ENCODE data around the gene ERBB4. TPM values are rescaled to one million over a fixed set of nuclear protein-coding genes. Genes with fewer than 3 reads are reported as not detected.

The ERBB4 gene
- total and polyA plus RNA-seq, 2 of the 8 experiments (the other 6 are each of a cell fraction or from before 2014, with no cell fraction given) = 0.34 to 1.3 TPM

DNA sequence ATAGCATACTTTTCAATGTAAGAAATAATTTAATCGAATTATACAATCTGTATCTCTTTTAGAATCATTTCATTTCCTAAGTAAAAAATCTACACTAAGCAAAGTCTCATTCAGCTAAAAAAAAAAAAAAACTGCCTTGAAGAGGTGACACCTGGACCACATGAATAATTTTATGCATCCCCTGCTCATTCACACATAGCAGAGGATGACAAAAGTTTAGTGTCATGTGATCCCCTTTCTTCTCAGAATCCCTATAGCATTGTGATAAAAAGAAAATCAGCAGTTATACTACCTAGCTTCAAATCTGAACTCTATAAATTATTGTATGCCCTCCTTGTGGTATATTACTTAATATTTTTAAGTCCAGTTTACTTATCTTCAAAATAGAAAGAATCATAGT lies 603.8 kb downstream of the ERBB4 start (continued):
- TF ChIP-seq, protein P1, sequence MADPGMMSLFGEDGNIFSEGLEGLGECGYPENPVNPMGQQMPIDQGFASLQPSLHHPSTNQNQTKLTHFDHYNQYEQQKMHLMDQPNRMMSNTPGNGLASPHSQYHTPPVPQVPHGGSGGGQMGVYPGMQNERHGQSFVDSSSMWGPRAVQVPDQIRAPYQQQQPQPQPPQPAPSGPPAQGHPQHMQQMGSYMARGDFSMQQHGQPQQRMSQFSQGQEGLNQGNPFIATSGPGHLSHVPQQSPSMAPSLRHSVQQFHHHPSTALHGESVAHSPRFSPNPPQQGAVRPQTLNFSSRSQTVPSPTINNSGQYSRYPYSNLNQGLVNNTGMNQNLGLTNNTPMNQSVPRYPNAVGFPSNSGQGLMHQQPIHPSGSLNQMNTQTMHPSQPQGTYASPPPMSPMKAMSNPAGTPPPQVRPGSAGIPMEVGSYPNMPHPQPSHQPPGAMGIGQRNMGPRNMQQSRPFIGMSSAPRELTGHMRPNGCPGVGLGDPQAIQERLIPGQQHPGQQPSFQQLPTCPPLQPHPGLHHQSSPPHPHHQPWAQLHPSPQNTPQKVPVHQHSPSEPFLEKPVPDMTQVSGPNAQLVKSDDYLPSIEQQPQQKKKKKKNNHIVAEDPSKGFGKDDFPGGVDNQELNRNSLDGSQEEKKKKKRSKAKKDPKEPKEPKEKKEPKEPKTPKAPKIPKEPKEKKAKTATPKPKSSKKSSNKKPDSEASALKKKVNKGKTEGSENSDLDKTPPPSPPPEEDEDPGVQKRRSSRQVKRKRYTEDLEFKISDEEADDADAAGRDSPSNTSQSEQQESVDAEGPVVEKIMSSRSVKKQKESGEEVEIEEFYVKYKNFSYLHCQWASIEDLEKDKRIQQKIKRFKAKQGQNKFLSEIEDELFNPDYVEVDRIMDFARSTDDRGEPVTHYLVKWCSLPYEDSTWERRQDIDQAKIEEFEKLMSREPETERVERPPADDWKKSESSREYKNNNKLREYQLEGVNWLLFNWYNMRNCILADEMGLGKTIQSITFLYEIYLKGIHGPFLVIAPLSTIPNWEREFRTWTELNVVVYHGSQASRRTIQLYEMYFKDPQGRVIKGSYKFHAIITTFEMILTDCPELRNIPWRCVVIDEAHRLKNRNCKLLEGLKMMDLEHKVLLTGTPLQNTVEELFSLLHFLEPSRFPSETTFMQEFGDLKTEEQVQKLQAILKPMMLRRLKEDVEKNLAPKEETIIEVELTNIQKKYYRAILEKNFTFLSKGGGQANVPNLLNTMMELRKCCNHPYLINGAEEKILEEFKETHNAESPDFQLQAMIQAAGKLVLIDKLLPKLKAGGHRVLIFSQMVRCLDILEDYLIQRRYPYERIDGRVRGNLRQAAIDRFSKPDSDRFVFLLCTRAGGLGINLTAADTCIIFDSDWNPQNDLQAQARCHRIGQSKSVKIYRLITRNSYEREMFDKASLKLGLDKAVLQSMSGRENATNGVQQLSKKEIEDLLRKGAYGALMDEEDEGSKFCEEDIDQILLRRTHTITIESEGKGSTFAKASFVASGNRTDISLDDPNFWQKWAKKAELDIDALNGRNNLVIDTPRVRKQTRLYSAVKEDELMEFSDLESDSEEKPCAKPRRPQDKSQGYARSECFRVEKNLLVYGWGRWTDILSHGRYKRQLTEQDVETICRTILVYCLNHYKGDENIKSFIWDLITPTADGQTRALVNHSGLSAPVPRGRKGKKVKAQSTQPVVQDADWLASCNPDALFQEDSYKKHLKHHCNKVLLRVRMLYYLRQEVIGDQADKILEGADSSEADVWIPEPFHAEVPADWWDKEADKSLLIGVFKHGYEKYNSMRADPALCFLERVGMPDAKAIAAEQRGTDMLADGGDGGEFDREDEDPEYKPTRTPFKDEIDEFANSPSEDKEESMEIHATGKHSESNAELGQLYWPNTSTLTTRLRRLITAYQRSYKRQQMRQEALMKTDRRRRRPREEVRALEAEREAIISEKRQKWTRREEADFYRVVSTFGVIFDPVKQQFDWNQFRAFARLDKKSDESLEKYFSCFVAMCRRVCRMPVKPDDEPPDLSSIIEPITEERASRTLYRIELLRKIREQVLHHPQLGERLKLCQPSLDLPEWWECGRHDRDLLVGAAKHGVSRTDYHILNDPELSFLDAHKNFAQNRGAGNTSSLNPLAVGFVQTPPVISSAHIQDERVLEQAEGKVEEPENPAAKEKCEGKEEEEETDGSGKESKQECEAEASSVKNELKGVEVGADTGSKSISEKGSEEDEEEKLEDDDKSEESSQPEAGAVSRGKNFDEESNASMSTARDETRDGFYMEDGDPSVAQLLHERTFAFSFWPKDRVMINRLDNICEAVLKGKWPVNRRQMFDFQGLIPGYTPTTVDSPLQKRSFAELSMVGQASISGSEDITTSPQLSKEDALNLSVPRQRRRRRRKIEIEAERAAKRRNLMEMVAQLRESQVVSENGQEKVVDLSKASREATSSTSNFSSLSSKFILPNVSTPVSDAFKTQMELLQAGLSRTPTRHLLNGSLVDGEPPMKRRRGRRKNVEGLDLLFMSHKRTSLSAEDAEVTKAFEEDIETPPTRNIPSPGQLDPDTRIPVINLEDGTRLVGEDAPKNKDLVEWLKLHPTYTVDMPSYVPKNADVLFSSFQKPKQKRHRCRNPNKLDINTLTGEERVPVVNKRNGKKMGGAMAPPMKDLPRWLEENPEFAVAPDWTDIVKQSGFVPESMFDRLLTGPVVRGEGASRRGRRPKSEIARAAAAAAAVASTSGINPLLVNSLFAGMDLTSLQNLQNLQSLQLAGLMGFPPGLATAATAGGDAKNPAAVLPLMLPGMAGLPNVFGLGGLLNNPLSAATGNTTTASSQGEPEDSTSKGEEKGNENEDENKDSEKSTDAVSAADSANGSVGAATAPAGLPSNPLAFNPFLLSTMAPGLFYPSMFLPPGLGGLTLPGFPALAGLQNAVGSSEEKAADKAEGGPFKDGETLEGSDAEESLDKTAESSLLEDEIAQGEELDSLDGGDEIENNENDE (IDR thresholded peaks at IDR 0.05; ENCODE audit: insufficient replicate concordance, low read length) = no peak
- no peak for TF ChIP-seq EP300 (IDR thresholded peaks at IDR 0.05; ENCODE audit: borderline replicate concordance in 1 of 2, low read depth in 2 of 2, low read length in 2 of 2)
